Fibroblast of skin of right quadriceps (primary cell): ENCODE results near the gene ARHGAP4.

Experiments
- DNase-seq: peaks from one replicate; pipeline ENCODE4 v3.0.0-alpha.2; 2013

ARHGAP4 gene

DNA sequence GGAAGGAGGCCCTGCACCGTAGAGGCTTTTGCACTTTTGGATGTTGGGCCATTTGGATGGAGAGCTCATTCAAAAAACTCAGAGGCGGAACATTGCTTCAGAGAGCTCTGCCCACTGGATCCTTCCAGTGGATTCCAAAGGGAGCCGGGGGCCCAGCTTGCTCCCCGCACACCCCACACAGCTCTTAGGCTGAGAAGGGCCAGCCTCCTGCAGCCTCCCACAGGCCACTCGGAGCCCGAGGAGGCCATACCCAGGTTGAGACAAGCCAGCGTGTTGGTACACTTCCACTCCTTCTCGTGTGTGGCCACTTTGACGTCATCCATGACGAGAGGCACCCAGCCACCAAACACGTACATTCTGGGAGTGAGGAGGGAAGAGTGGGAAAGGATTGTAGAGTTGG lies 35.2 kb upstream of the ARHGAP4 start:
- DNase-seq: no peak

DNA sequence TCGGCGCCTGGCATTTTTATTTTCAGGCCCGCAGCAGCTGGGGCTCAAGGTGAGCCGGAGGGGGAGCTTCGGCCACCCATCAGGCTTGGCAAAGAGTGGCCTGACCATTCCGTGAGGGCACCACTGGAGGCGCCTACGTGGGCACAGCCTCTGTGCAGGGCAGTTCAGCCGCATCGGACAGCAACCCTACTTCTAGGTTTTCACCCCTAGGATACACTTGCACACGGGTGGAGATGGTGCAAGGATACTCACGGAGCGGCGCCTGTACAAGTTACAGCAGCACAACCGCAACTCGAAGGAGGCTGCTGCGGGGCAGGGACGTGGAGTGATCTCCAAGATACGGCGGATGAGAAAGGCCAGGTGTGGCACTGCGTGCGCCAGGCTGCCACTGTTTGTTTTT lies 34.7 kb upstream of the ARHGAP4 start:
- DNase-seq: no peak

DNA sequence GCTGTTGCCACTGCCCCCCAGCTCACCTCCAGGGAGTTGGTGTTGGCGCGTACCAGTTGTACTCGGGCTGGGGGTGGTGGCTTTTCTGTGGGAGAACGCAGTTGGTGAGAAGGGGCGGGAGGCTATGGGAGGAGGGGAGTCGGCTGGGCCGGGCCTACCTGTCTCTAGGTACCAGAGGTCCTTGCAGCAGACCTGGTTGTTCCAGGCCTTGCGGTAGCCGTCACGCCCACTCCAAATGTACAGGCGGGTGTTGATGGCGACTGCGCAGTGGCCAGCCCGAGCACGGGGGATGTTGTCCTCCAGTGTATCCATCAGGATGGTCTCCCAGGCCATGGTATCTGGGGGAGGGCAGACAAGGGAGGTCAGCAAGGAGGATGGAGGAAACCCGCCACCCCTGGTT lies 34.0 kb upstream of the ARHGAP4 start:
- no peak for DNase-seq

DNA sequence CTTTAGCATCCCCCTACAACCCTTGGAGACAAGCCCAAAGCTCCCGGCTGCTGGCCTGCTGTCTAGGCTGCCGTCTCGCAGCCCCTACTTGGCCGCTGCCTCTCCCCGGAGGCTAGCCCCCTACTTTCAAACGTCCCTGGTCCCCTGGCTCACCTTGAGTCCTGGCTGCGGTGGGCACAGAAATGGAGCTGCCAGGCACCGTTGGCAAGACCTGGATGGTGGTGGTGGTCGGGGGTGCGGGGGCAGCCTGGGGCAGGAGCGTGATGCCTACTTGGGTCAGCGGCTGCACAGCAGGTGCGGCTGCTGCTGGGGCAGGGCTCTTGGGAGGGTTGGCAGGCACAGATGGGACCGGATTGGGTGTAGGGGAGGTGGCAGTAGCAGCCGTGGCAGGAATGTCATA lies 33.6 kb upstream of the ARHGAP4 start:
- DNase-seq: no peak

DNA sequence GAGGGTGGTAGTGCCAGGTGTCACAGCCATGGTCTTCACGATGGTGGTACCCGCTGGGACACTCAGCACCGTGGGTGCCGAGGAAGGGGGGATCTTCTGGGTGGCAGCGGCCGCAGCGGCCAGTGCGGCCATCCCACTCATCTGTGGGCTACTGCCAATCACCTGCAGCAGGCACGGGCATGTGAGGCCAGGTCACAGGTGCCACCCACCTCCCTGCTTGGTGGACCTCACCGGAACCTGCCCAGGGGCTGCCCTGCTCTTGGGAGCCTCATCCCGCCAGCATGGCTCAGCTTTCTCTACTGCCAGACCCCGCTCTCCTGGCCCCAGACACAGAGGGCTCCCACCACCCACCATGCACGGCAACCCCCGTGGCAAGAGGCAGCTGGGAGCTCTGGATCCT lies 32.5 kb upstream of the ARHGAP4 start:
- no peak for DNase-seq

DNA sequence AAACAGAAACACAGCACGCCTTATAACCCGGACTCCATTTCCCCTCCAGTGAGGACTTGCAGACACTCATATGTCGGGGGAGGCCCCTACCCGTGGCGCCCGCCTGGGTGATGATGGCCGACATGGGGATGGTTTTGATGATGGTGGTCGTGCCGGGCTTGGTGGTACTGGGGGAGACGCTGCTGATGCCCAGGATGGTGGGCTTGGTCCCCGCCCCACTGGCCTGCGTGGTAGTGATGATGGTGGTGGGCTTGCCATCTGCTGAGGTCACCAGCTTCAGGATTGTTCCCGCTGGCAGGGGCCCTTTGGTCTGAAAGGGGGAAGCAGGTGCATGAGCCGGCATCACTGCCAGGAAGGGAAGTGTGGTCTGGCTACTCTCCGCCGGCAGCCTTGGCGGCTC lies 31.2 kb upstream of the ARHGAP4 start:
- no peak for DNase-seq

DNA sequence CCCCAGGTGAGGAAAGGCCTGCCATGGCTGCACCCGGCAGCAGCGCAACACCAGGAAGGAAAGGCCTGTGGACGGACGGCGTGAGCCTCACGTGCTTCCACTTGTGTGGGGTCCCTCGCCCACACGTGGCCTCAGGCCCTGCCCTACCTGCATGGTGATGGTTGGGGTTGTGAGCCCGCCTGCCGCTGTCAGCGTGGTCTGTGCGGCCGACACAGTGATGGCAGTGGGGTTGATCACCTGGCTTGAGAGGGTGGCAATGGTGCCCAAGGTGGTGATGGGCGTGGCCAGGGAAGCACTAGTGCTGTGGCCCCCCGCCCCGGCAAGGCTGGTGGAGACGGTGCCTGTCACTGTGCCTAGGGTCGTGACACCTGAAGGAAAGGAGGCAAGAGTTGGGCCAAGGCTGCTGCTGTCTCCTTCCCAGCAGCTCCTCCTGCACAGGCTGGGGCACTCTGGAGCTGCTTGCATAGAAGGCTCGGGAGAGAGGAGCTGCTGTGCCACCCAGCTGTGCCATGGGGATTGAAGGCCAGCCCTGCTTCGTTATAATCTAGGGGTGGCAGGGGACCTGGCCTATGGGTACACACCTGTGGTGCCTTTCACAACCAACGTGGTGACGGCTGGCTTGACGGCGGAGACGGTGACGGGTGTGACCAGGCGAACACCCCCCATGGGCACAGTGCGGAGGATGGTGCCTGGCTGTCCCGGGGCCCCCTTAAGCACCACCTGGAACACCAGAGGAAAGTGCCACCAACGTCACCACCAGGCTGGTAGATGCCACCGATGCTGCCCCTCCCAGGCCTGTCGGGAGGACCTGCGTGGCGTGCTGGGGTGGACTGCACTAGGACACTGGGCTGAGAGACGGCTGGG lies 30.2 kb upstream of the ARHGAP4 start:
- DNase-seq: no peak

DNA sequence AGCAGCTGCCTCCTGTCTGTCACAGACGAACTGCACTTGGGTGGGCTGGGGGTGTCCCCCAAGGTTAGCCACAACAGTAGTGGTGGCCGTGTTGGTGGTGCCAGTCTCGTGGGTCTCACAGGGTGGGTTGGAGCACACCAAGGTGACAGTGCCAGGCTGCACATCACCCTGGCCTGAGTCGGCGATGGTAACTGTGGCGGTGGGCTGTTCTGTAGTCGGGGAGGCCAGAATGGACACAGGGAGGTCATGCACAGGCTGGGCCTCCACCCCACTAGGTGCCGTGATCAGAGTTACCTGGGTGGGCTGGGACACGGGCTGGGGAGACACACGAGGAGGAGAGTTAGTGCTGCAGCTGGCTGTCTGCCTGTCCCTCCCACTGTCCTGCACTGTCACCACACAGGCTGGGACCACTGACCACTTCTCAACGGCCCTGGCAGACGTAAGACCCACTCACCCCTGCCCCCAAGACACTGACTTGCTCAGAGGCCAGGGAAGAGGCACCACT lies 29.2 kb upstream of the ARHGAP4 start:
- DNase-seq: no peak

DNA sequence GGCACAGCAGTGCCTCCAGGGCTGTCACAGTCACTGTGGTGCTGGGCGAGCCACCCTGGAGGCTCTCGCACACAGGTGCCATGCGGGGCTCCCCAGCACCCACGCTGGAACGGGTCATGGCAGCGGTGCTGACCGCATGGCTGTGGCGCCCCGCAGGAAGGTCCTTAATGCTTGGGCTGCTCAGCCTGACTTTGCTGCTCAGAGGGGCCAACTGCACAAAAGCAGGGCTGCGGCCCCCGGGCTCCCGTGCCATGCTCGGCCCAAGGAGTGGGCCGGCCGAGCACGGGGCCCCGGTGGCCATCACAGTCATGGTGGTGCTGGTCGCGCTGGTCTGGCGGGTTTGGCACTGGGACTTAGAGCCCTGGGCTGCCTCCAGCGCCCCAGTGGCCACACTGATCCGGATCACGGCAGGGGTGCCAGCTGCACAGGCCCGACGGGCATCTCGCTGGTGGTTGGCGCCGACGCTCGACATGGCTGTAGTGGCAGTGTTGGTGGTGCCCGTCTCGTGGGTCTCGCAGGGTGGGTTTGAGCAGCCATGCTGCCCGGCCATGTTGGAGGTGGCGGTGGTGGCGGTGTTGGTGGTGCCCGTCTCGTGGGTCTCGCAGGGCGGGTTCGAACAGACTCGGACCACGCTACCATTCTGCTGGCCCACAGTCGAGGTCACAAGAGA lies 28.6 kb upstream of the ARHGAP4 start:
- no peak for DNase-seq

DNA sequence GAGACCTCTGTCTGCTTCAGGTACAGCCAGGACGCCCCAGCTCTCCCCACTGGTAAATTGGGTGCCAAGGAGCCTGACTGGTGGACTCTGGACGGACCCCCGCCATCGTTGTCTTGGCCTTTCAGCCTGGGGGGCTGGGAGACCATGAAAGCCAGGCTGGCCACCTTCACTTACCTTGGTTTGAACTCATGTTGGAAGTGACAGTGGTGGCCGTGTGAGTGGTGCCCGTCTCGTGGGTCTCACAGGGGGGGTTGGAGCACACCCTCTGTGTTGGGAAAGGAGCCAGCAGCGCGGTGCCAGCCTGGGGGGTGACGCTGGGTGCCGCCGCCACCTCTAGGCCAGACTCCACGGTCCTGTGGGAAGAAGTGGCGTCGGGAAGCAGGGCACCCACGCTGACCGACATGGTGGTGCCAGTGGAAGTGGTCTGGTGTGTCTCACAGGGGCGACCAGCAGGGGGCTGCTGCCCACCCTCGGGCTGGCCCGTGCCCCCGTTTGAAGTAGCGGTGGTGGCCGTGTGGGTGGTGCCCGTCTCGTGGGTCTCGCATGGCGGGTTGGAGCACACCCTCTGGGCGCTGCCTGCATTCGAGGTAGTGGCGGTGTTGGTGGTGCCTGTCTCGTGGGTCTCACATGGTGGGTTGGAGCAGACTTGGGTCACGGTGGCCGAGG lies 28.0 kb upstream of the ARHGAP4 start:
- no peak for DNase-seq

DNA sequence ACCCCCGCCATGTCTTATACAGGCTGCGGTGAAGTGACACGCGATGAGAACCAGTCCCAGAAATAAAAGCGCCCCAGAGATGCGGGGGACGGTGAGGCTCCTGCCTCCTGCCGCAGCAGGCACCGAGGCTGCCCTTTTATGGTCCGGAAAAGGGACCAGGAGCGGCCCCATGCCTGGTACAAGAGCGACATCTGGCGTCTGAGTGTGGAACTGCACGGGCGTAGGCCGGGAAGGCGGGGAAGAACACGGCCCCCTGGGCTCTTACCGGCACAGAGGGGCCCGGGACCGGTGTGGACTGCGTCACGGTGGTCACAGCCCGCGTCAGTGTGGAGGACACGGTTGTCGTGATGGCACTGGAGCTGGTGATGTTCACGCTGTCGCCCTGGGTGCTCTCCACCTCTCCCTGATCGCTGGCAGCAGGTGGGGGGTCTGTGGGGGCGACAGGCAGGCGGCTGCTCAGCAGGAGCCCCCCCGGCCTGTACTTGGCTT lies 27.3 kb upstream of the ARHGAP4 start:
- DNase-seq: peak; percentile 64

DNA sequence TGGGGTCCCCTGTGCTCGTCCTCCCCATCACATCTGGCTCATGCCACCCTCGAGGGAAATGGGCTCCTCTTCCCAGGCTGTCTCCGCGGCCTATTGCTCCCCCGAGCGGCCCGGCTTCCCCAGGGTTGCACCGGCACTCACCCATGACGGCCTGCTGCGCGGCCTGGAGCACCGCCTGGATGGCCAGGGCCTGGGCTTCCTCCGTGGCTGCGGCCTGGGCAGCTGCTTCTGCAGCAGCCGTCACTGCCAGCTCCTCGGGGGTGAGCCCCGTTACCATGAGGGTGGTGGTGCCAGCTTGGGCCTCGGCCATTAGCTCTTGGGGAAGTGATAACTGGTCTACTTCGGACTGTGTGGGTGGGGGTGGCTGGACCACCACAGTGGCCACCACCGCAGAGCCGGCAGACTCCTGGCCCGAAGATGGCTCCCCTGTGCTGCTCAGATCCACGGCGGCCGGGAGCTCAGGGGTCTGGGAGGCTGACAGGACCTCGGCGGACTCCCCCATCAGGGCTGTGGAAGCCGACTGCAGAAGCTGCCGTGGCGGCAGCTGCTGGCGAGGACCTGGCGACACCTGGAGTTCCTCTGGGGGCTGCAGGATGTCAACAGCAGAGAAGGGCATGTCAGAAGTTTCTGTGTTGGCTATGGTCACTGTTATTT lies 26.4 kb upstream of the ARHGAP4 start:
- no peak for DNase-seq

DNA sequence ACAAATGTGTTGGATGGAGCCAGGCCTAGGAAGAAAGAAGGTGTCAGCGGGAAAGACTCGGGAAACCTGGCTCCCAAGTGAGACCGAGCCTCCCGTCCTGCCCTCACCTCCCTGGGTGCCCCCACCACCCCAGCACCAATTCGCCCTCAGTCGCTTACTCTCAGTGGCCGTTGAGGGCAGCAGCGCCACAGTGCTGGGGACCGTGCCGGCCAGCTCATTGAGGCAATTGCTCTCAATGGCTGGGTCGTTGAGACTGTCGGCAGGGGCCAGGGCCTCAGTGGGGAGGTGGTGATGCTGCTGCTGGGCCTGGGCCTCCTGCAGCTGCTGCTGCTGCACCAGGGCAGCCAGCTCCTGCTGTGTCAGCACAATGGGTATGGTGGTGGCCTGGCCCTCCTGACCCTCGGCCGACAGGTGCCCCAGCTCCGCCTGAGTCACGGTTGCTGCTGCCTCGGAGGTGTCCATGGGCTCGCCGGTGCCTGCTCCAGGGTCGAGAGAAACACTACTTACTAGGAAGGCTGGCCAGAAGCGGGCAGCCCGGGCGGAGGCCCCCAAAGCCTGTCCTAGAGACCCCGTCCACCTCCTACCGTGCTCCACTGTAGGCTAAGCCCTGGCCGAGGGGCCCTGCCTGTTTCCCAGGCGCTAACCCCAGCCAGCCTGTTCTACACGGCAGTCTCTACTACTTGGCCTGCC lies 25.8 kb upstream of the ARHGAP4 start:
- DNase-seq: no peak

DNA sequence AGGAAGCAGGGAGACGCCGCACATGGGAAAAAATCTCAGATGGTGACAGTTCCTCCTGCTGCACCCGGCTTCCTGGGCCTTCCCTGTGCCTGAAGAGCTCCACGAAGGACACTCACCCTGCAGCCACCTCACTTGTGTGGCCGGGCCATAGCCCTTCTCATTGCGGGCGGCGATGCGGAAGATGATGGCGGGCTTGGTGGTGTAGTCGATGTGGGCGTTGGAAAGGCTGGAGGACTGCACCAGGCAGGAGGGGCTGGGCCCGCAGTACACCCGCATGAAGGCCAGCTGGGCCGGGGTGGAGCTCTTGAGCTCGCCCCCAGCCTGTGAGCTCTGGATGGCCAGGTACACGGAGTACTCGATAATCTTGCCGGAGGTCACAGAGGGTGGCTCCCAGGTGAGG lies 24.1 kb upstream of the ARHGAP4 start:
- DNase-seq: no peak

DNA sequence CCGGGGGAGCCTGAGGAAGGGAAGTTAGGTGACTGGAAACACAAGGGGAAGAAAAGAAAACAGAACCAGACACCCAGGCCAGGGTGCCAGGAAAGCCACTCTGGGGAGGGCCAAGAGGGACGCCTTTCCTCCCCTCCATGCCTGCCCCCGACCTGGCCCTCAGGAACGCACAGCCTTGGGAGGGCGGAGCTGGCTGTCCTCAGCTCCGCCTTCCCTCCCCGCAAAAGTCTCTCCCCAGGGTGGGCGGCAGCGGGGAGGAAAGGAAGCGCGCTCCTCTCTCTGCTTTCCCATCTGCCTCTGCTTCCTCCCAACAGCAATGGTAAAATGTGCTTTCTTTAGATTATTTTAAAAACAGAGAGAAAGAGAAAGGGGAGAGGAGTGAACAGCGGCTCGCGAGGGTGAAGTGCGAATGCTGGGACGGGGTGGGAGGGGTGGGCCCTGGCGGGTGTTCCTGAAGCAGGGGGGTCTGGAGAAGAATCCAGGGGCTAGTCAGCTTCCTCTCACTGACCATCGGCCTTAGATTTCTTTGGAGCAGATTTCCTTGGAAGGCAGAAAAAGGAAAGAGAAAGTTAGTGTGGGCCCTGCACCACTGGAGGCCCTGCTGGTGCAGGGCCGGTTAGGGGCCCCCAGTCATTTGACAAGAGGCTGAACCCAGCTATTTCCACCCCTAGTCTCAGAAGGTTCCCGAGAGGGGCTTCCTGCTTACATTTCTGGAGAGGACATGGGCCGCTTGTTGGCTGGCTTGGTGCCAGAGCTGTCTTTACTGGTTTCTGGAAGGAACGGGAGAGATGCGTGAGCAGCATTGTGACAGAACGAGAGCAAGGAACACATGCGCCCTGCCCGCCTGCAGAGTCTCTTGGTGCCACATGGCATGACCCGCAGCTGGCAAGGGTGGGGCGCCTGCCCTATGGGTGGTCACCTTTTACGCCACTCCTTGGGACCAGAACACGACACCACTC lies 23.1 kb upstream of the ARHGAP4 start:
- no peak for DNase-seq

DNA sequence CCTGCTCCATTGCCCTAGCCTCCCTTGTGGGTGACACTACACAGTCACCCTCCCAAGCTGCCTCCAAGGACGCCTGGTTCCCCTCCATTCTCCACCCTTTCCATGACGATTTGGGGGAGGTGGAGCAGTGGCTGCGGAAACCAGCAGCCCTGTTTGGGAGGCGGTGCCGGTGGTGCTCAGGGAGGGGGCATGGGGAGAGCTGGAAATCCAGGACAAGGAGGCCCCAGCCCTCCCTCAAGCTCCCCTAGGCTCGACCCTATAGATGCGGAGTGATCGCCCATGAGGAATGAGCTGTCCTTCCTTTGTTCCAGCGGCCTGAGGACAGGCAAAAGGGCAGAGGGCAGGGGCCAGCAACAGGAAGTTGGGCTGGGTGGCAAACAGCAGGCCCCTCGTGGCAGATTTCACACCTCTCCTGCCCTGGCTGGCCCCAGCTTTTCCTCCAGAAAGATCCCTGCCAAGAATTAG lies 22.0 kb upstream of the ARHGAP4 start:
- no peak for DNase-seq

DNA sequence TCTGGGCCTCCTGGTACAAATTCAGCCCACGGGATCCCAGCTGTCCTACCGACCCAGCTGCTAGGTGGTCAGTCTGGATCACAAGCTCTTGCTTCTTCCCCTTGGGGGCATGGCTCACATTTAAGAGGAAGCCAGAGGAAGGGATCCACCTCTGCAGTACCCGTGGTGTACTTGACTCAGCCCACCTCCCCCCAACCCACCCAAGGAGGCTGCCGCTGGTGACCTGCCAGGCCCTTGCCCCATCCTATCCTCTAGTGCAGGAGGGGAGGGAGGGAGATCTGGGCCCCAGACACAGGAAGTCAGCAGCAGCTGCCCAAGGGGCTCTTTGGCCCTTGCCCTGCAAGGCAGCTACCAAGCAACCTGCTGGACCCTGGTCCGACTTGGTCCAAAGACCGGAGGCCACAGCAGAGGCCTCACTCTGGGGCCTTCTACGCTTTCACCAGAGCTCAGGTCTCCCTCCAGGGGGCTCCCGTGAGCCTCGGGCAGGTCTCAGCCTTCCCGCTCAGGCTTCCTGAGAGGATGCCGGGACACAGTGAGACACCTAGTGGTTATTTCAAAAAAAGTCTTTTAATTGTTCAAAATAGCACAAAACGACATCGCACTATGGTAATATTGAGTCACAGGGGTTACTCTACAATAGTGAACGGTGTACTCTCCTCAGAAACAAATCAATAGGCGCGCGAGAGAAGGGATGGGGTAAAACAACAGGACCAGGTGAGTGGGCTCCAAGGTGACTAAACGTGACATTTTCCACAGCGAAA lies 21.1 kb upstream of the ARHGAP4 start:
- peak; percentile 71 for DNase-seq

DNA sequence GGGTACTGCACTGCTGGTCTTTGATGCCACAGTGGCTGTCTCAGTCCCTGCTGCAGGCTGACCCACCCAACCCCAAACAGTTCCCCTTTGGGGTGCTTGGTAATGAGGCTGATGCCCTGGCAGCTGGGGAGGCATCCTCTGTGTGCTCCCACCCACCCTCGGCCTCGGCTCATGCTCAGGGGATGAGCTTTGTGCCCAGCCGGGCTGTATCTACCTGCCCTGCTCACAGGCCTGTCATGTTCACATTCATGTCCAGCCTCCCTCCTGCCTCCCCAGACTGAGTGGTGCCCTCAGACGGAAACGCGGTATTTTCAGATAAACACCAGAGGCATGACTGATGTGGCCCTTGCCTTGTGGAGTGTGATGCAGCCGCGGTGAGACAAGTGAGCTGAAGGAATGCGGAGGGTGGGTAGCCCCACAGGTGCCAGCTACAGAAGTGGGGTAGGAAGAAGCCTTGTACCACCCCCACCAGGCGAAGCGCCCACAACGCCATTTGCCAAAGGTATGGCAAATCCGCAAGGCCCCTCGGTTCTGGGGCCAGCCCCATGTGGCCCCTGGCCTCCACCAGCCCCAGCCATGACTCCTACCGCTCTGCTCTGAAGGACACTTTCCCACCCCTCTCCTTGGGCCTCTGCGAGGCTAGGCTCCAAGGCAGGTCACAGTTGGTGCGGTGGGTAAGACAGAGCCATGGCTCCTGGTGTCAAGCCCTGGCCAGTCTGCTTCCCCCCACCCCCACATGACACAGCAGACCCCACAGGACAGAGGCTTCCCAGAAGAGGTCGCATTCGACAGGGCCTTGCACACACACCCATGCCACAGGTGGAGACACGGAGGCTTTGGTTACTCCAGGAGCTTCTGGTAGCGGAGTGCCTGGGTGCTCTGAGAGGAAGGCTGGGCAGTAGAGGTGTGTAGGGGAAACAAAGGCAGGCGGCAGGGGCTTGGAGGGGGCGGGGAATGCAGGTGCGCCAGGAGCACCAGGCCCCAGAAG lies 20.2 kb upstream of the ARHGAP4 start:
- no peak for DNase-seq

DNA sequence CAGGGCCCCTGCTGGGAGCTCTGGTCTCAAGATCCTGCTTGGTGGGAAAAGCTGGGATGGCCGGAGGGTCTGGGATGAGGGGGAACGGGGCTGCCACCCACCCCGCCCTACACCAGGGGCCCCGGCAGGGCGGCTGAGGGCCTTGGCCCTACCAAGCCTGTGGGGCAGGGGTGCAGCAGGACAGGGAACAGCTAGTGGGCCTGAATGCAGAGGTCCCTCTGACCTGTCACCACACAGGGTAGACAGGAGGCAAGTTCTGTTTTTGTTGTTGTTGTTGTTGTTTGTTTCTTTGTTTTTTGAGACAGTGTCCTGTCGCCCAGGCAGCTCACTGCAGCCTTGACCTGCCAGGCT lies 18.7 kb upstream of the ARHGAP4 start:
- no peak for DNase-seq
